Panc1 (cell line): Measurements from ENCODE around the gene SHISA9. TPM values are rescaled to one million over a fixed set of nuclear protein-coding genes. Genes with fewer than 3 reads are reported as not detected.

Experiments
- ATAC-seq: fragments of 200-7000 bp; cut with Tn5 transposase; 2 replicates; pipeline ENCODE4 v1.9.1; 2020; ENCODE audit warnings: mild to moderate bottlenecking, moderate library complexity
- BruUV-seq: library from RNA; stranded (reverse); fragments of 400-500 nt; replicated peaks from 2 replicates; lab custom pipeline; 2021; lab: Mats Ljungman, UMichigan
- CTCF ChIA-PET: fragments of 300-600 bp; sonication (Branson Sonifier 250); formaldehyde crosslinking; loops from one replicate; lab custom pipeline; 2022; ENCODE audit warnings: antibody characterized with exemption; lab: Charles Lee
- POLR2A ChIA-PET: fragments of 300-600 bp; sonication (Branson Sonifier 250); formaldehyde crosslinking; loops from one replicate; lab custom pipeline; 2022; ENCODE audit warnings: antibody characterized with exemption; lab: Charles Lee
- DNase-seq: peaks from one replicate; pipeline ENCODE4 v3.0.0-alpha.2; 2010; ENCODE audit warnings: low read depth, low spot score
- H3K27ac ChIP-seq: 2 replicates; pipeline ENCODE4 v1.5.1; 2011; ENCODE audit warnings: mild to moderate bottlenecking, low read length, inconsistent platforms
- H3K27me3 ChIP-seq: fragments of 200-500 bp; sonication (Bioruptor generic); 2 replicates; pipeline ENCODE4 v1.6.0; 2014; ENCODE audit warnings: low read length, inconsistent platforms; ENCODE audit not compliant: control insufficient read depth, insufficient read depth
- H3K36me3 ChIP-seq: fragments of 200-500 bp; sonication (Bioruptor generic); 2 replicates; pipeline ENCODE4 v1.5.1; 2014; ENCODE audit warnings: inconsistent platforms, mild to moderate bottlenecking, low read length, moderate library complexity; ENCODE audit not compliant: control insufficient read depth, insufficient read depth
- H3K4me1 ChIP-seq: 2 replicates; pipeline ENCODE4 v1.5.1; 2011; ENCODE audit warnings: inconsistent platforms, mild to moderate bottlenecking, low read length, moderate library complexity; ENCODE audit not compliant: control insufficient read depth, insufficient read depth
- H3K4me3 ChIP-seq, 2 experiments: 2 replicates each; pipeline ENCODE4 v1.5.1; 2011 to 2012; ENCODE audit warnings: low read depth in 2 of 2, low read length in 2 of 2, mild to moderate bottlenecking in 2 of 2, inconsistent platforms in 1 of 2, moderate library complexity in 1 of 2
- H3K9me3 ChIP-seq: fragments of 200-500 bp; sonication (Bioruptor generic); 2 replicates; pipeline ENCODE4 v1.5.1; 2014; ENCODE audit warnings: low read depth, mild to moderate bottlenecking, inconsistent platforms, low read length, moderate library complexity; ENCODE audit not compliant: control insufficient read depth, insufficient read depth
- POLR2AphosphoS5 ChIP-seq: IDR thresholded peaks from 2 replicates; pipeline ENCODE4 v1.6.1; 2012; ENCODE audit warnings: mild to moderate bottlenecking, low read depth, low read length, moderate library complexity
- SIN3A ChIP-seq: IDR thresholded peaks from 2 replicates; pipeline ENCODE4 v1.6.1; 2012; ENCODE audit warnings: low read depth, mild to moderate bottlenecking, low read length, moderate library complexity, borderline replicate concordance; ENCODE audit not compliant: insufficient read depth
- TCF7L2 ChIP-seq: IDR thresholded peaks from 2 replicates; pipeline ENCODE4 v1.6.1; 2011; ENCODE audit warnings: mild to moderate bottlenecking, low read depth, low read length, inconsistent platforms
- in situ Hi-C: cut with HindIII; loops from 2 replicates; pipeline ENCODE4 v1.10.0; 2016; ENCODE audit warnings: low sequenced_read_pairs, low pct_unique_long_range_greater_than_20kb
- intact Hi-C: fragments of 100-400 bp; cut with micrococcal nuclease; formaldehyde crosslinking; loops from one replicate; pipeline ENCODE4 v1.10.0; 2022; ENCODE audit not compliant: unreplicated experiment
- total RNA-seq: library from RNA; stranded (reverse); gene quantifications from one replicate; pipeline ENCODE4 v1.2.1, GENCODE V29; 2021; ENCODE audit not compliant: unreplicated experiment
- TF ChIP-seq, protein P1 (sequence below): fragments of 450-650 bp; IDR thresholded peaks from 2 replicates; pipeline ENCODE4 v1.5.1; 2017; ENCODE audit warnings: mild to moderate bottlenecking
- TF ChIP-seq, protein P2 (sequence below), 2 experiments: IDR thresholded peaks; 2 replicates each; pipeline ENCODE4 v1.6.1; 2011 to 2012; ENCODE audit warnings: low read depth in 2 of 2, control low read depth in 1 of 2, low read length in 1 of 2, mild to moderate bottlenecking in 1 of 2, moderate library complexity in 1 of 2; ENCODE audit not compliant: insufficient read depth in 1 of 2

The SHISA9 gene
- total RNA-seq, 1 experiment from 2014 or later = 0.10 TPM

DNA sequence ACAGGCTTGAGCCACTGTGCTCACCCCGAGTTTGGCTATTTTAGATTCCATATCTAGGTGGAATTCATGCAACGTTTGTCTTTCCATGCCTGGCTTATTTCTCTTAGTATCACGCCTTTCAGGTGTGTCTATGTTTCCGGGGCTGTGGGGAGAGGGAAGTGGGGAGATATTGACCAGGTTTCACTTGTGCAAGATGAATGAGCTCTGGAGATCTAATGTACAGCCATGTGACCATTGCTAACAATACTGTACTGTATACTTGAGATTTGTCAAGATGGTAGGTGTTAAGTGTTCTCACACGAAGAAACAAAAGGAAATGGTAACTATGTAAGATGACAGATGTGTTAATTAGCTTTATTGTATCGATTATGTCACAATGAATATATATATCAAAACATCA is 199.6 kb downstream of the SHISA9 start:
- Histone ChIP-seq H3K9me3 (no peaks in the 10 kb centered on the region), H3K4me3 (no peak overlapping the region), H3K4me1 (no peaks in the 10 kb centered on the region), H3K36me3 (no peaks in the 10 kb centered on the region), H3K27me3 (no peaks in the 10 kb centered on the region), H3K27ac (no peak overlapping the region)
- CTCF ChIA-PET = no interaction called here
- DNase-seq (no peak), ATAC-seq (no peak)
- in situ Hi-C loops (no loop called here), intact Hi-C loops (no loop called here)
- no peak for TF ChIP-seq POLR2AphosphoS5
- TF ChIP-seq, protein P1, sequence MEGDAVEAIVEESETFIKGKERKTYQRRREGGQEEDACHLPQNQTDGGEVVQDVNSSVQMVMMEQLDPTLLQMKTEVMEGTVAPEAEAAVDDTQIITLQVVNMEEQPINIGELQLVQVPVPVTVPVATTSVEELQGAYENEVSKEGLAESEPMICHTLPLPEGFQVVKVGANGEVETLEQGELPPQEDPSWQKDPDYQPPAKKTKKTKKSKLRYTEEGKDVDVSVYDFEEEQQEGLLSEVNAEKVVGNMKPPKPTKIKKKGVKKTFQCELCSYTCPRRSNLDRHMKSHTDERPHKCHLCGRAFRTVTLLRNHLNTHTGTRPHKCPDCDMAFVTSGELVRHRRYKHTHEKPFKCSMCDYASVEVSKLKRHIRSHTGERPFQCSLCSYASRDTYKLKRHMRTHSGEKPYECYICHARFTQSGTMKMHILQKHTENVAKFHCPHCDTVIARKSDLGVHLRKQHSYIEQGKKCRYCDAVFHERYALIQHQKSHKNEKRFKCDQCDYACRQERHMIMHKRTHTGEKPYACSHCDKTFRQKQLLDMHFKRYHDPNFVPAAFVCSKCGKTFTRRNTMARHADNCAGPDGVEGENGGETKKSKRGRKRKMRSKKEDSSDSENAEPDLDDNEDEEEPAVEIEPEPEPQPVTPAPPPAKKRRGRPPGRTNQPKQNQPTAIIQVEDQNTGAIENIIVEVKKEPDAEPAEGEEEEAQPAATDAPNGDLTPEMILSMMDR = no peak
- TF ChIP-seq SIN3A = no peak
- no peak for TF ChIP-seq TCF7L2
- TF ChIP-seq, protein P2, sequence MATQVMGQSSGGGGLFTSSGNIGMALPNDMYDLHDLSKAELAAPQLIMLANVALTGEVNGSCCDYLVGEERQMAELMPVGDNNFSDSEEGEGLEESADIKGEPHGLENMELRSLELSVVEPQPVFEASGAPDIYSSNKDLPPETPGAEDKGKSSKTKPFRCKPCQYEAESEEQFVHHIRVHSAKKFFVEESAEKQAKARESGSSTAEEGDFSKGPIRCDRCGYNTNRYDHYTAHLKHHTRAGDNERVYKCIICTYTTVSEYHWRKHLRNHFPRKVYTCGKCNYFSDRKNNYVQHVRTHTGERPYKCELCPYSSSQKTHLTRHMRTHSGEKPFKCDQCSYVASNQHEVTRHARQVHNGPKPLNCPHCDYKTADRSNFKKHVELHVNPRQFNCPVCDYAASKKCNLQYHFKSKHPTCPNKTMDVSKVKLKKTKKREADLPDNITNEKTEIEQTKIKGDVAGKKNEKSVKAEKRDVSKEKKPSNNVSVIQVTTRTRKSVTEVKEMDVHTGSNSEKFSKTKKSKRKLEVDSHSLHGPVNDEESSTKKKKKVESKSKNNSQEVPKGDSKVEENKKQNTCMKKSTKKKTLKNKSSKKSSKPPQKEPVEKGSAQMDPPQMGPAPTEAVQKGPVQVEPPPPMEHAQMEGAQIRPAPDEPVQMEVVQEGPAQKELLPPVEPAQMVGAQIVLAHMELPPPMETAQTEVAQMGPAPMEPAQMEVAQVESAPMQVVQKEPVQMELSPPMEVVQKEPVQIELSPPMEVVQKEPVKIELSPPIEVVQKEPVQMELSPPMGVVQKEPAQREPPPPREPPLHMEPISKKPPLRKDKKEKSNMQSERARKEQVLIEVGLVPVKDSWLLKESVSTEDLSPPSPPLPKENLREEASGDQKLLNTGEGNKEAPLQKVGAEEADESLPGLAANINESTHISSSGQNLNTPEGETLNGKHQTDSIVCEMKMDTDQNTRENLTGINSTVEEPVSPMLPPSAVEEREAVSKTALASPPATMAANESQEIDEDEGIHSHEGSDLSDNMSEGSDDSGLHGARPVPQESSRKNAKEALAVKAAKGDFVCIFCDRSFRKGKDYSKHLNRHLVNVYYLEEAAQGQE (IDR thresholded peaks at IDR 0.05; ENCODE audit: insufficient read depth in 1 of 2, low read depth in 2 of 2, low read length in 1 of 2) = no peak
- POLR2A ChIA-PET = no interaction called here
- BruUV-seq = no TSS peak

DNA sequence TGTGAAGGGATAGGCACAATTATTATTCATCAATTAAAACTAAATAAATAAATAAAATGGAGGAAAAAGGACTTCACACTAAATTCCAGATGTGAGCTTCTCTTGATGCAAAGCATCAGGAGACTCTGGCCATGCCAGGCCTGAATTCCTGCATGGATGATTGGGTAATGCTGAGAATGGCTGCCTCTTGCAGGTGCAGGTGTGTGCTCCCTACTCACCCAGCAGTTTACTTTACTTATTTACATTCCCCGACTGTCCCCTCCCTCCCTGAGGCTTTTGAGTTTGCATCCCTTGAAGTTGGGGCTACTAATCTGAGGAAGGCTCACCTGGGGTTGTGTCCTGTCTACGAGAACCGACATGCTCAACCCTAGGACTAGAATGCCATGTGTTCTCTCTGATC is 200.4 kb downstream of the SHISA9 start:
- DNase-seq = no peak
- Histone ChIP-seq H3K9me3 (no peaks in the 10 kb centered on the region), H3K4me3 (no peak overlapping the region), H3K27ac (no peak overlapping the region), H3K36me3 (no peaks in the 10 kb centered on the region), H3K27me3 (no peaks in the 10 kb centered on the region), H3K4me1 (no peaks in the 10 kb centered on the region)
- no peak for ATAC-seq
- BruUV-seq = no TSS peak
- in situ Hi-C loops = no loop called here
- CTCF ChIA-PET = no interaction called here
- intact Hi-C loops = no loop called here
- POLR2A ChIA-PET = no interaction called here
- TF ChIP-seq SIN3A = no peak
- TF ChIP-seq, protein P1 = no peak

DNA sequence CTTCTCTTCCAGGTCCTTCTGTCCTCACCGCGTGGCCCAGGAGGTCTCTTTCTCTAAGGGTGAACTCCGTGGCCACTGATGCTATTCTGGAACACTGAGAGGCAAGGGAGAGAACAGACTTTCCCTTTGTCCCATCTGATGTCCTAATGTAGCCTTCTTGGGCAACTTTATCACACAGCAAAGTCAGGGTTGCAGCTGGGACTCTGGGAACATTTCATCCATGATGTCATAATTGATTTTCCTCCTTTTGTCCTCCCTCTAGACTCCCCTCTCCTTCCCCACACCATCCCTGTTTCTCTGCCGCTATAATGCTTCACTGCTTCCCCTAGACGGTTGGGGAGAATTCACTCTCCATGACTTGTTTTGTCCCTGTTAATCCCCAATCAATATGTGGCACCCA is 201.0 kb downstream of the SHISA9 start:
- POLR2A ChIA-PET = no interaction called here
- Histone ChIP-seq H3K36me3 (no peaks in the 10 kb centered on the region), H3K27me3 (no peaks in the 10 kb centered on the region), H3K9me3 (no peaks in the 10 kb centered on the region), H3K27ac (no peak overlapping the region), H3K4me1 (no peaks in the 10 kb centered on the region), H3K4me3 (no peak overlapping the region)
- DNase-seq = no peak
- in situ Hi-C loops = no loop called here
- intact Hi-C loops = no loop called here
- ATAC-seq = no peak
- CTCF ChIA-PET = no interaction called here
- TF ChIP-seq TCF7L2 (no peak), SIN3A (no peak), POLR2AphosphoS5 (no peak)
- TF ChIP-seq, protein P2 (IDR thresholded peaks at IDR 0.05; ENCODE audit: insufficient read depth in 1 of 2, low read depth in 2 of 2, low read length in 1 of 2) = no peak
- TF ChIP-seq, protein P1 = no peak
- no TSS peak for BruUV-seq
